ENCODE results near the gene MICB. TPM values are rescaled to one million over a fixed set of nuclear protein-coding genes. Genes with fewer than 3 reads are reported as not detected.
"Not testable (repeated sequence)": the region's sequence is repeated elsewhere in the genome, so short reads cannot be mapped to it uniquely, and the experiment has no call there.

Gene MICB
- total RNA-seq (2014; rRNA removed; shearing (Covaris generic)): 0.66 and 0.89 TPM in 2 replicates

GRCh38 chr6:31497531-31498476, at the start of gene MICB:
Gene MICB, plus strand, starts transcription at chr6:31498145. Its CDS starts 49 bp downstream, at chr6:31498194.
- DNase-seq (ENCODE audit: low spot score): peak; percentile 54

DNA sequence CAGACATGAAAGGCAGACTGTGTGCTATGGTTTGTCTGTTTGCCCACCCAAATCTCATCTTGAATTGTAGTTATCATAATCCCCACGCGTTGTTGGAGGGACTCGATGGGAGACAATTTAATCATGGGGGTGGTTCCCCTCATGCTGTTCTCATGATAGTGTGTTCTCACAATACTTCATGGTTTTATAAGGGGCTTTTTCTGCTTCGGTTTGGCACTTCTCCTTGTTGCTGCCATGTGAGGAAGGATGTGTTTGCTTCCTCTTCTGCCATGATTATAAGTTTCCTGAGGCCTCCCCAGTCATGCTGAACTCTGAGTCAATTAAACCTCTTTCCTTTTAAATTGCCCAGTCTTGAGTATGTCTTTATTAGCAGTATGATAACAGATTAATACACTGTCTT, 47.2 kb upstream of the MICB start:
- DNase-seq (ENCODE audit: low spot score): no peak

GRCh38 chr6:31452859-31453258, 45.1 kb upstream of the MICB start:
- DNase-seq (ENCODE audit: low spot score): no peak

DNA sequence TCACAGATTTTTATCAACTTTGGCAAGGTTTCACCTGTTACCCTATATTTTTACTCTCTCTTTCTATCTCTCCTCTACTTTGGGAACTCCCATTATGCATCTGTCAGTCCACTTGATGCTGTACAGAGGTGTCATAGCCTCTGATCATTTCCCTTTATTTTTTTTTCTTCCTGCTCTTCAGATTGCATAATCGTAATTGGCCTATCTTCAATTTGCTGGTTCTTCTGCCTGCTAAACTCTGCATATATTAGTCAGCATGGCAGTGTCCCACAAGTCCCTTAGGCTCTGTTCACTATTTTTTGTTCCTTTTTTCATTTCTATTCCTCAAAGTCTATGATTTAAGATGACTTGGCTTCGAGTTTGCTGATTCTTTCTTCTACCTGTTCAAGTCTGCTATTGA, 44.7 kb upstream of the MICB start:
- no peak for DNase-seq (ENCODE audit: low spot score)

DNA sequence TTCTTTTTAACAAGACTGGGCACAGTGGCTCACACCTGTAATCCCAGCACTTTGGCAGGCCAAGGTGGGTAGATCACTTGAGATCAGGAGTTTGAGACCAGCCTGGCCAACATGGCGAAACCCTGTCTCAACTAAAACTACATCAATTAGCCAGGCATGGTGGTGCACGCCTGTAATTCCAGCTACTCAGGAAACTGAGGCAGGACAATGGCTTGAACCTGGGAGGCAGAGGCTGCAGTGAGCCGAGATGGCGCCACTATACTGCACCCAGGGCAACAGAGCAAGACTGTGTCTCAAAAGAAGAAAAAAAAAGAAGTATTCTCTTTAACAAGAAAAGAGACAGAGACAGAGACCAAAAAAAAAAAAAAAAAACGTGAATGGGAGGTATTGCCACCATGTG, 38.1 kb upstream of the MICB start:
- not testable (repeated sequence) for DNase-seq (ENCODE audit: low spot score)

- DNase-seq (ENCODE audit: low spot score): no peak
These were observed 37.5 kb upstream of the MICB start for GRCh38 chr6:31460361-31461025.

DNA sequence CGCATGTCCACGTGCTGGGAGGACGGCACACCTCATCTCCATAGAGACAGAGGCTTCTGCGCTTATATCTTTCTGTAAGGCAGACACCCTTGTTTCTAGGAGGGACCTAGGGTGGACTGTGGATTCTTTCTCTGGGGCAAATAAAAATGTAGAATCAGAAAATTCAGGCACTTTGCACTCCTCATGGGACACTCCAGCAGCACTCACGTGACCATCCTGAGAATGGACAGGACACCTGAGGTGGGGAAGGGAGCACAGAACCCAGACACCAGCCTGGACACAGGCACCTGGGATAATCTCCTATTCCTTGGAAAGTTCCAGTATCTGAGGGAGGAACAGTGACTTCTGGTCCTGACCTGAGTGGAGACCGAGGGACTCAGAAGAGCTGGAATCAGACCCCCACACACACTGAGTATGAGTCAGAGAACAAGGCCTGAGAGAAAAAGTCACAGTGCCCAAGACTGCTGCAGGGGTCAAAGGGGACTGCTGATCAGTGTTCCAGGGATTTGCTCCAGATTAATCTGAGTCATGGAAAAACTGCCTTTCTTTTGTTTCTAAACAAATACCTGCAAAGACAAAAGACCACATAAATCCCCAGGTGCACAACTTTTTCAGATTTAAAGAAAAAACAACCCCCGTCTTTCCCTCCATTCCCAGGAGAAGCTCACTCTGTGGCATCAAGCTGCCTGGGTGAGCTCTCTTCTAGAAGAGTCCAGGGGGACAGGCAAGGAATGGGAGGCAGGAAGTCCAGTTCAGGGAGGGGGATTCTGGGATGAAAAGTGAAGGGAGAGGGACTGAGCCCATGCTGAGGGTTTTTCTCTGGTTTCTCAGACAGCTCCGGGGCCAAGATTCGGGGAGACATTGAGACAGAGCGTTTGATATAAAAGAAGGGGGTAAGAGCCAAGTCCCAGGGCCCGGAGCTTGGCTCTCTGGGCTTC, 35.6 kb upstream of the MICB start:
- DNase-seq (ENCODE audit: low spot score): no peak

DNA sequence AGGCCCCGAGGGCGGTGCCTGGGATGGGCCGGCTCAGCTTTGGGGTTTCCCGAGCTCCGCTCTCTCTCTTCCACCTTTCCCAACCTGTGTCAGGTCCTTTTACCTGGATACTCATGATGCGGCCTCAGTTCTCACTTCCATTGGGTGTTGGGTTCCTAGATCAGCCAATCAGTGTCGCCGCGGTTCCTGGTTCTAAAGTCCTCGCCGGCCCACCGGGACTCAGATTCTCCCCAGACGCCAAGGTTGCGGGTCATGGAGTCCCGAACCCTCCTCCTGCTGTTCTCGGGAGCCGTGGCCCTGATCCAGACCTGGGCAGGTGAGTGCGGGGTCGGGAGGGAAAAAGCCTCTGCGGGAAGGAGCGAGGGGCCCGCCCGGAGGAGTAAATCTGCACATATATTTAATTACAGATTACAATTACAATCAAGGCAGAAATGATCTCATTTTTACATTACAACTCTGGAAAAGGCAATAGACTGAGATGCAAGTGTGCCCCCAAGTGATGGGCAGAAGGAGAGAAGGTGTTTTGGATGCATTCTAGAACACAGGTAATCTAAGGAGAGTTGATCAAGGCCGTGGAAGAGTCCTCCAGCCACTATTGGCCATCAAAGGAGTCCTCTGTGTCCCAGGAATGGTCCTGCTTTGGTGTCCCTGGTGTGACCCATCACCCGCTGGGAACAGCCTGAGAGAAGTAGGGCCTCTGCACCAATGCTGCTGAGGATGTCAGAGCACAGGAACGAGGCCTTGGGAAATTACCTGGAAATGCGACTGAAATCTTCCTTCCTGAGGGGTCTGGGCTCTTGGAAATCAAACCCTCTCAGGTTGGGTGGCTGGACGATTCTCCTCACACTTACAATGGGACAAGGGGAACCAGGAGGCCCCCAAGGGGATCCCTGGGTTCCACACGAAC, 34.7 kb upstream of the MICB start:
- peak; percentile 87 for DNase-seq (ENCODE audit: low spot score)

- no peak for DNase-seq (ENCODE audit: low spot score)
These were observed 33.4 kb upstream of the MICB start for GRCh38 chr6:31464252-31465184.

DNA sequence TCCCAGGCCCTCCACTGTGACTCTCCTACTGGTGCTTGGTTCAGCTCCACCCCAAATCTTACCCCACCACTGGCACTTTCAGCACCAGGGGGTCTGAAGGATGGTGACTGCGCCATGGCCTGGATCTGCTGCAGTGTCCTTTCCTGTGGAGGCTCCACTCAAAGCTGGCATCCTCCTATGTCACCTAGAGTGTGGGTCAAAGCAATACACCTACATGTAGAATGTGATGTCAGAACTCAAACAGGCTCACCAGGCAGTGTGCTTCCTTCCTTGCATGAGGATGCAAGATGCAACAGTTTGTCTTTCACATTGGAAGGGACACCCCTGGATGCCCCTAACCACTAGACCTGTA, 32.8 kb upstream of the MICB start:
- DNase-seq (ENCODE audit: low spot score): no peak

GRCh38 chr6:31465718-31466117, 32.2 kb upstream of the MICB start:
- DNase-seq (ENCODE audit: low spot score): no peak

- DNase-seq (ENCODE audit: low spot score): no peak
These were observed 31.5 kb upstream of the MICB start for GRCh38 chr6:31466466-31466865.

GRCh38 chr6:31467151-31467550, 30.8 kb upstream of the MICB start:
- DNase-seq (ENCODE audit: low spot score): no peak

DNA sequence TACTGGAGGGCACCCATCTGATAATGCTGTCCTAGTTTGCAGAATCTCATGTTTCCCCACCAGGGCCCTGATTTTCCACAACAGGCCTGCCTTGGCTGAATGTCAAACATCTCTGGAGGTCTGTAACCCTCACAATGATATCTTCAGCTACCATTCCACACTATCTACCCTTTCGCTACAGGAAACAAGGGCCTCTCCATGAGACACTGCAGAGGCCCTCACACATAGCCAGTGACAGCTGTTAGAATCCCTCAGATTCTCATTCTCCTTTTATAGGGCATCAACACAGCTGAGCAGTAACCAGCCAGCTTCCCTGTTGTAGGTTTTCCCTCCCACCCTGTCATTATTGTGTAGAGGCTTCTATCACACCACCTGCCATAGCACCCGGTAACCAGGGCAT, 29.6 kb upstream of the MICB start:
- no peak for DNase-seq (ENCODE audit: low spot score)

GRCh38 chr6:31470801-31471200, 27.1 kb upstream of the MICB start:
- DNase-seq (ENCODE audit: low spot score): no peak

DNA sequence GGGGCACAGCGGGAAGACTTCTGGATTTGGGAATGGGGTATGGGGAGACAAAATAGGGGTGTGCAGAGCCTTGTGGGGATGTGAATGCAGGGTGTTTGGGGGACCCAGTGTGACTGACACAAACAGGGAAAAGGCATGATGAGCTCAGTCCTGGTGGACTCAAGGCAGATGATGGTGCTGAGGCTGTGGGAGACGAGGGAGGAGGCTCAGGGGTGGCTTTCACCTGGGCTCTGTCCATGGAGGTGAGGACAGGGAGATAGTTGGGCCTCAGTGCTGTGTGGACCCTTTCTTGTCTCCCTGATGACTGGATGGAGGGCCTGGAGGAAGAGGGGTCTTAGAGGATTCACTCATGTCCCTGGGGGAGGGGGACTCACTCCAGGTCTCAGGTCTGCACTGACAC, 26.2 kb upstream of the MICB start:
- DNase-seq (ENCODE audit: low spot score): no peak

DNA sequence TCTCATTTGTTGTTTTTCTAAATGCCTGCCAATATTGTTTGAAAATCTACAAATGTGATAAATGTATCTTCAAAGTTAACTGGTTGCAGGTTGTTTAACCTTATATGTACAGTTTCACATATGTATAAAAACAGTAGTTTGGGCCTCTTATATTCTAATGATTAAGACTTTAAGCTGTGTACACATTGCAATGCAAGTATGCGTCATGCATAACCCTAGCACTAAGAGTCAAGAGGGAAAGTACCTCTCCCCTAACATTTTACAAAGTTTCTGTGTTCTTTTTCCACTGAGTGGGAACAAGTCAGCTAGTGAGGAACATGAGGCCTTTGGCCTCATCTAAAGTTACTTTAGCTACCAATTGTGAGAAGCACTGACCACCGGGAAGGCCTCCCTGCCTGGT, 25.7 kb upstream of the MICB start:
- no peak for DNase-seq (ENCODE audit: low spot score)

DNA sequence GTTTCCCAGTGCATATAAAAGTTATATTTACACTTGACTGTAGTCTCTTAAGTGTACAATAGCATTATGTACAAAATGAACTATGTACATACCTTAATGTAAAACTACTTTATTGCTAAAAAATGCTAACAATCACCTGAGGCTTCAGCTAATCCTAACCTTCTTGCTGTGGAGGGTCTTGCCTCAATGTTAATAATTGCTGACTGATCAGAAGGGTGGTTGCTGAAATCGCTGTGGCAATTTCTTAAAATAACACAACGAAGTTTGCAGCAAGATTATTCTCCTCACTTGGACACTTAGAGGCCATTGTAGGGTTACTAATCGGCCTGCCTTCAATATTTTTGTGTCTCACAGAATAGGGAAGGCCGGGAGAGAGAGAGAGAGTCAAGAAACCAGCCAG, 24.7 kb upstream of the MICB start:
- DNase-seq (ENCODE audit: low spot score): no peak

All from HT-29 (cell line).